H1 (cell line): ENCODE data around the gene CAPS2. TPM values are rescaled to one million over a fixed set of nuclear protein-coding genes. Genes with fewer than 3 reads are reported as not detected.
"Not testable (repeated sequence)": the region's sequence is repeated elsewhere in the genome, so short reads cannot be mapped to it uniquely, and the experiment has no call there.

Experiments used
- CTCF ChIA-PET: fragments of 300-600 bp; sonication (Branson Sonifier 250); formaldehyde crosslinking; loops from one replicate; lab custom pipeline; 2021; ENCODE audit not compliant: partially characterized antibody; lab: Charles Lee
- POLR2A ChIA-PET: fragments of 300-600 bp; sonication (Branson Sonifier 250); formaldehyde crosslinking; loops from one replicate; lab custom pipeline; 2021; ENCODE audit warnings: inconsistent platforms; ENCODE audit not compliant: partially characterized antibody; lab: Charles Lee
- DNase-seq, 2 experiments: peaks; one replicate each; pipeline versions ENCODE4 v3.0.0 to v3.0.0-alpha.2; 2010 to 2022; ENCODE audit warnings: low spot score in 2 of 2, low read depth in 1 of 2, mixed read lengths in 1 of 2
- FAIRE-seq: peaks from 2 replicates; lab custom pipeline; 2011; peaks lifted over from hg19 to GRCh38; lab: Jason Lieb, UNC
- H2AFZ ChIP-seq: 2 replicates; pipeline ENCODE4 v1.8.1; 2012; ENCODE audit warnings: low read length, inconsistent platforms
- H2AK5ac ChIP-seq: 2 replicates; pipeline ENCODE4 v1.6.1; 2013; ENCODE audit warnings: low read depth, low read length
- H2BK120ac ChIP-seq: replicated peaks from 2 replicates; pipeline ENCODE3; 2013; ENCODE audit warnings: low read depth, low read length, inconsistent platforms
- H2BK12ac ChIP-seq: 2 replicates; pipeline ENCODE4 v1.6.1; 2013; ENCODE audit warnings: low read depth, low read length
- H2BK15ac ChIP-seq: 2 replicates; pipeline ENCODE4 v1.6.1; 2013; ENCODE audit warnings: low read length
- H2BK20ac ChIP-seq: 2 replicates; pipeline ENCODE4 v1.6.1; 2013; ENCODE audit warnings: low read length
- H2BK5ac ChIP-seq: 2 replicates; pipeline ENCODE4 v1.6.1; 2013; ENCODE audit warnings: low read depth, low read length
- H3K14ac ChIP-seq: 2 replicates; pipeline ENCODE4 v1.6.1; 2013; ENCODE audit warnings: inconsistent platforms; ENCODE audit not compliant: insufficient read length
- H3K18ac ChIP-seq: 2 replicates; pipeline ENCODE4 v1.6.1; 2013; ENCODE audit warnings: low read length; ENCODE audit errors: extremely low read depth
- H3K23ac ChIP-seq: 2 replicates; pipeline ENCODE4 v1.6.1; 2013; ENCODE audit warnings: inconsistent platforms; ENCODE audit not compliant: insufficient read length
- H3K23me2 ChIP-seq: 2 replicates; pipeline ENCODE4 v1.6.1; 2013; ENCODE audit warnings: low read depth, low read length
- H3K27ac ChIP-seq: 2 replicates; pipeline ENCODE4 v1.6.1; 2011; ENCODE audit warnings: low read depth, low read length, inconsistent platforms
- H3K27me3 ChIP-seq, 4 experiments: replicated peaks in 1 of 4; 1 replicate in 1 of 4; 2 replicates in 3 of 4; pipeline versions ENCODE4 v1.6.1 to v1.8.1; 2011 to 2013; ENCODE audit warnings: low read length in 3 of 4, mild to moderate bottlenecking in 3 of 4, inconsistent platforms in 2 of 4, mixed read lengths in 2 of 4, moderate library complexity in 1 of 4; ENCODE audit not compliant: control insufficient read depth in 3 of 4, insufficient read depth in 3 of 4; ENCODE audit errors: extremely low read depth in 1 of 4
- H3K36me3 ChIP-seq, 4 experiments: 2 replicates each; pipeline versions ENCODE4 v1.6.1 to v1.8.1; 2011 to 2013; ENCODE audit warnings: mild to moderate bottlenecking in 4 of 4, low read length in 3 of 4, moderate library complexity in 2 of 4, control low read depth in 1 of 4, inconsistent platforms in 1 of 4; ENCODE audit not compliant: insufficient read depth in 4 of 4, control insufficient read depth in 2 of 4
- H3K4ac ChIP-seq: replicated peaks from 2 replicates; pipeline ENCODE3; 2013; ENCODE audit warnings: low read length, low read depth, mixed read lengths, inconsistent platforms; ENCODE audit not compliant: insufficient read length
- H3K4me1 ChIP-seq, 4 experiments: replicated peaks in 1 of 4; 1 replicate in 1 of 4; 2 replicates in 3 of 4; pipeline versions ENCODE4 v1.6.1 to v1.8.1; 2011 to 2013; ENCODE audit warnings: low read length in 3 of 4, inconsistent platforms in 2 of 4, mixed read lengths in 1 of 4; ENCODE audit not compliant: insufficient read depth in 4 of 4, control insufficient read depth in 3 of 4
- H3K4me2 ChIP-seq, 2 experiments: 2 replicates each; pipeline versions ENCODE4 v1.6.1 to v1.8.1; 2011 to 2013; ENCODE audit warnings: low read depth in 2 of 2, low read length in 2 of 2, control low read depth in 1 of 2, inconsistent platforms in 1 of 2, mild to moderate bottlenecking in 1 of 2; ENCODE audit not compliant: insufficient read depth in 1 of 2
- H3K4me3 ChIP-seq, 4 experiments: fragments of 200-600, 300-600 bp in 1 of 4; sonication (generic), shearing (Covaris generic), sonication (Bioruptor Twin) in 1 of 4; 2 replicates each; pipeline versions ENCODE4 v1.5.1 to v1.8.1; 2011 to 2016; ENCODE audit warnings: low read length in 4 of 4, low read depth in 3 of 4, control low read depth in 2 of 4, inconsistent platforms in 2 of 4, mild to moderate bottlenecking in 2 of 4, mixed read lengths in 1 of 4, moderate library complexity in 1 of 4; ENCODE audit not compliant: insufficient read depth in 2 of 4; ENCODE audit errors: extremely low read depth in 1 of 4
- H3K56ac ChIP-seq: replicated peaks from 2 replicates; pipeline ENCODE3; 2013; ENCODE audit warnings: low read depth, mild to moderate bottlenecking, mixed read lengths, low read length, inconsistent platforms; ENCODE audit not compliant: insufficient read length
- H3K79me1 ChIP-seq: 2 replicates; pipeline ENCODE4 v1.6.1; 2013; ENCODE audit warnings: low read depth, low read length, control low read depth
- H3K79me2 ChIP-seq, 2 experiments: 2 replicates each; pipeline versions ENCODE4 v1.6.1 to v1.8.1; 2012 to 2013; ENCODE audit warnings: low read length in 2 of 2, mild to moderate bottlenecking in 2 of 2, inconsistent platforms in 1 of 2; ENCODE audit not compliant: insufficient read depth in 2 of 2, control insufficient read depth in 1 of 2
- H3K9ac ChIP-seq, 4 experiments: replicated peaks in 1 of 4; 1 replicate in 1 of 4; 2 replicates in 3 of 4; pipeline versions ENCODE4 v1.6.1 to v1.8.1; 2011 to 2013; ENCODE audit warnings: low read depth in 3 of 4, low read length in 3 of 4, control low read depth in 2 of 4, mild to moderate bottlenecking in 2 of 4, moderate library complexity in 2 of 4, inconsistent platforms in 1 of 4; ENCODE audit errors: extremely low read depth in 1 of 4
- H3K9me3 ChIP-seq, 2 experiments: 2 replicates each; pipeline versions ENCODE4 v1.6.1 to v1.8.1; 2012 to 2013; ENCODE audit warnings: mild to moderate bottlenecking in 2 of 2, moderate library complexity in 2 of 2, control low read depth in 1 of 2, inconsistent platforms in 1 of 2, low read depth in 1 of 2, low read length in 1 of 2, mixed read lengths in 1 of 2; ENCODE audit not compliant: insufficient read depth in 2 of 2
- H4K20me1 ChIP-seq, 2 experiments: replicated peaks in 1 of 2; 2 replicates each; pipeline versions ENCODE3 to v1.8.1; 2011 to 2013; ENCODE audit warnings: inconsistent platforms in 2 of 2, low read length in 2 of 2, mild to moderate bottlenecking in 1 of 2; ENCODE audit not compliant: insufficient read depth in 2 of 2, control insufficient read depth in 1 of 2
- H4K5ac ChIP-seq: 2 replicates; pipeline ENCODE4 v1.6.1; 2013; ENCODE audit warnings: low read length, low read depth, mixed read lengths, inconsistent platforms; ENCODE audit not compliant: insufficient read length
- H4K8ac ChIP-seq: 2 replicates; pipeline ENCODE4 v1.8.0; 2013; ENCODE audit warnings: mild to moderate bottlenecking, moderate library complexity, low read length, inconsistent platforms; ENCODE audit not compliant: insufficient read depth; ENCODE audit errors: extremely low read depth
- H4K91ac ChIP-seq: replicated peaks from 2 replicates; pipeline ENCODE3; 2013; ENCODE audit warnings: low read length, mixed read lengths, inconsistent platforms; ENCODE audit not compliant: insufficient read length
- CHD1 ChIP-seq: IDR thresholded peaks from 2 replicates; pipeline ENCODE4 v1.6.1; 2012; ENCODE audit warnings: low read depth, low read length, improper control_type of control experiment
- RAD21 ChIP-seq, 2 experiments: IDR thresholded peaks in 1 of 2; conservative IDR thresholded peaks in 1 of 2; 2 replicates each; pipeline ENCODE4 v1.6.1; 2011; ENCODE audit warnings: low read depth in 2 of 2, low read length in 2 of 2, improper control_type of control experiment in 1 of 2, inconsistent platforms in 1 of 2, mild to moderate bottlenecking in 1 of 2, moderate library complexity in 1 of 2
- WGBS, 2 experiments: shearing (Covaris generic) in 1 of 2; methylation state at CpG; one replicate each; pipeline versions ENCODE4 v1.1.6 to v1.1.7; 2013 to 2015; ENCODE audit warnings: low lambda C conversion rate in 2 of 2, mixed read lengths in 2 of 2, inconsistent platforms in 1 of 2, low coverage in 1 of 2, missing lambda C conversion rate in 1 of 2; ENCODE audit not compliant: insufficient replicate concordance in 2 of 2, insufficient coverage in 1 of 2, insufficient read length in 1 of 2; ENCODE audit errors: extremely low coverage in 1 of 2, missing lambda C conversion rate in 1 of 2; 5-methylcytosine and 5-hydroxymethylcytosine counted together
- polyA plus RNA-seq, 7 experiments: library from polyadenylated mRNA; depleted of rRNA in 3 of 7; stranded (reverse) in 5 of 7; unstranded in 2 of 7; fragments of >200 nt in 5 of 7; fragments of 200-250 nt in 2 of 7; gene quantifications; 1 replicate in 5 of 7; 2 replicates in 1 of 7; 4 replicates in 1 of 7; pipeline versions ENCODE4 v1.2.1 to v1.2.3, GENCODE V29; 2011 to 2013; ENCODE audit warnings: missing spikeins in 2 of 7, mixed read lengths in 2 of 7
- total RNA-seq: library from RNA; stranded (reverse); fragmentation: NEBNext Ultra II Directional; extraction: Animal tissue kit (Norgen Biotek cat#: 25700); gene quantifications from 2 replicates; pipeline ENCODE4 v1.2.1, GENCODE V29; 2021

CAPS2 gene
- total and polyA plus RNA-seq, 2 of the 8 experiments (the other 6 are each of a cell fraction or from before 2014, with no cell fraction given), result 2.3 to 3.8 TPM

DNA sequence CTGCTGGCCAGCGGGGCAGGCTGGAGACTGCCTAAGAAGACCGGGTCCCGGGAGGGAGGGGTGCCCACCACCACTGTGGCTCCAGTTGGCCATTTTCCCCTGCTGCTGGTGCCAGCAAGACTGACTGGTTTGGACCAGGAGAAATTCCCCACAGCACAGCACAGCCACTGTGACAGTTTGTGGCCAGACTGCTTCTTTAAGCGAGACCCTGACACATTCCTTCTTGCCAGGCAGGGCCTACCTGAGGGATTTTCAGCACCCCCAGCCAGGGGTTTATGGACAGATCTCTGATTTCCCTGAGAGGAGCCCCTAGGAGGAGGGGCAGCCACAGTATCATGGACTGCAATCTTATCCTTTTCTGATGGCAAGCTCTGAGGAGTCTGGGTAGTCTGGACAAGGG, 19.8 kb upstream of the CAPS2 start (continued):
- TF ChIP-seq RAD21 (IDR thresholded peaks at IDR 0.05 in 1 of 2, conservative IDR thresholded peaks at IDR 0.05 in 1 of 2; ENCODE audit: low read depth in 2 of 2, low read length in 2 of 2), result no peak
- no peak for TF ChIP-seq CHD1

DNA sequence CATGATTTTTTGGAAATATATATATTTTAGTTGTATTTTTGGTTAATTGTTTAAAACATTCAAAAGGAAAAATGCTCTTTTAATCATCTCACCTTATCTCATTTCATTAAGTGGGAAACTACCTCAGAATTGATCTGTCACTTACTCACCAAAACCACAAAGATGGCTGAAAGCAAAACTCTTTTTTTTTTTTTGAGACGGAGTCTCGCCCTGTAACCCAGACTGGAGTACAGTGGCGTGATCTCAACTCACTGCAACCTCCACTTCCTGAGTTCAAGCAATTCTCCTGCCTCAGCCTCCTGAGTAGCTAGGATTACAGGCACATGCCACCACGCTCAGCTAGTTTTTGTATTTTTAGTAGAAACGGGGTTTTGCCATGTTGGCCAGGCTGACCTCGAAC, 16.1 kb upstream of the CAPS2 start:
- H3K23ac ChIP-seq, H3K18ac ChIP-seq, H3K36me3 ChIP-seq, H4K20me1 ChIP-seq, H3K79me2 ChIP-seq, H3K9me3 ChIP-seq, H3K79me1 ChIP-seq, H4K91ac ChIP-seq, H2BK120ac ChIP-seq, H3K27me3 ChIP-seq, H3K9ac ChIP-seq, POLR2A ChIA-PET, H3K4ac ChIP-seq, H3K23me2 ChIP-seq, H2BK20ac ChIP-seq, H3K14ac ChIP-seq, CTCF ChIA-PET, H2BK12ac ChIP-seq, H3K4me2 ChIP-seq, H2BK15ac ChIP-seq, FAIRE-seq, H3K4me3 ChIP-seq, H2AFZ ChIP-seq, H2AK5ac ChIP-seq, H2BK5ac ChIP-seq, H3K27ac ChIP-seq, H3K4me1 ChIP-seq, H4K8ac ChIP-seq, DNase-seq, H3K56ac ChIP-seq, H4K5ac ChIP-seq: not testable (repeated sequence)
- WGBS, 2 experiments, result 98% methylated on average over 6 of the region's 6 CpGs; no CpG with 5 or more reads in 1 of the 2 experiments
